Endothelial cell of umbilical vein (primary cell): ENCODE data around the gene FILIP1L. TPM values are rescaled to one million over a fixed set of nuclear protein-coding genes. Genes with fewer than 3 reads are reported as not detected.

ENCODE experiments used
- BruUV-seq: library from RNA; stranded (reverse); fragments of 400-500 nt; replicated peaks from 2 replicates; lab custom pipeline; 2021; lab: Mats Ljungman, UMichigan
- CTCF ChIA-PET: fragments of 300-600, 350-600 bp; sonication (Branson Sonifier 250); formaldehyde crosslinking; loops from one replicate; lab custom pipeline; 2021; ENCODE audit warnings: antibody characterized with exemption, inconsistent platforms; lab: Charles Lee
- POLR2A ChIA-PET: fragments of 300-600, 350-600 bp; sonication (Branson Sonifier 250); formaldehyde crosslinking; loops from one replicate; lab custom pipeline; 2021; ENCODE audit warnings: antibody characterized with exemption, inconsistent platforms; lab: Charles Lee
- DNase-seq: peaks from one replicate; pipeline ENCODE4 v3.0.0-alpha.2; 2011; ENCODE audit warnings: low read depth, low spot score
- FAIRE-seq: peaks from 2 replicates; lab custom pipeline; 2011; peaks lifted over from hg19 to GRCh38; lab: Jason Lieb, UNC
- H2AFZ ChIP-seq: 2 replicates; pipeline ENCODE4 v1.6.0; 2012; ENCODE audit warnings: low read depth, low read length, control low read depth, inconsistent platforms
- H3K27ac ChIP-seq: 2 replicates; pipeline ENCODE4 v1.5.1; 2011; ENCODE audit warnings: low read depth, mild to moderate bottlenecking, control low read depth, low read length, moderate library complexity; ENCODE audit not compliant: insufficient read depth
- H3K27me3 ChIP-seq, 2 experiments: 2 replicates each; pipeline versions ENCODE4 v1.6.0 to v1.6.1; 2011; ENCODE audit warnings: low read length in 2 of 2, mixed read lengths in 1 of 2; ENCODE audit not compliant: control insufficient read depth in 2 of 2, insufficient read depth in 2 of 2
- H3K36me3 ChIP-seq, 2 experiments: 2 replicates in 1 of 2; 3 replicates in 1 of 2; pipeline ENCODE4 v1.5.1; 2011; ENCODE audit warnings: low read length in 2 of 2, mild to moderate bottlenecking in 1 of 2, moderate library complexity in 1 of 2; ENCODE audit not compliant: control insufficient read depth in 2 of 2, insufficient read depth in 2 of 2; ENCODE audit errors: extremely low read depth in 1 of 2
- H3K4me1 ChIP-seq: 3 replicates; pipeline ENCODE4 v1.5.1; 2011; ENCODE audit warnings: mild to moderate bottlenecking, low read length; ENCODE audit not compliant: control insufficient read depth, insufficient read depth; ENCODE audit errors: extremely low read depth
- H3K4me2 ChIP-seq: 2 replicates; pipeline ENCODE4 v1.6.1; 2011; ENCODE audit warnings: low read length, control low read depth, mixed read lengths; ENCODE audit not compliant: insufficient read depth
- H3K4me3 ChIP-seq, 3 experiments: fragments of 200-600 bp in 1 of 3; sonication (generic), shearing (Covaris generic) in 1 of 3; replicated peaks in 1 of 3; 2 replicates each; pipeline ENCODE4 v1.5.1; 2011 to 2016; ENCODE audit warnings: control low read depth in 3 of 3, low read length in 3 of 3, mild to moderate bottlenecking in 2 of 3, inconsistent platforms in 1 of 3, low read depth in 1 of 3, moderate library complexity in 1 of 3; ENCODE audit not compliant: insufficient read depth in 1 of 3
- H3K79me2 ChIP-seq: 2 replicates; pipeline ENCODE4 v1.6.0; 2012; ENCODE audit warnings: low read length, inconsistent platforms; ENCODE audit not compliant: control insufficient read depth, insufficient read depth
- H3K9ac ChIP-seq: replicated peaks from 2 replicates; pipeline ENCODE3; 2011; ENCODE audit warnings: low read length, control low read depth; ENCODE audit not compliant: insufficient read depth; ENCODE audit errors: extremely low read depth
- H3K9me1 ChIP-seq: replicated peaks from 3 replicates; pipeline ENCODE4 v1.6.0; 2011; ENCODE audit warnings: mild to moderate bottlenecking, low read length; ENCODE audit not compliant: control insufficient read depth, insufficient read depth; ENCODE audit errors: extremely low read depth
- H3K9me3 ChIP-seq: replicated peaks from 2 replicates; pipeline ENCODE4 v1.5.1; 2012; ENCODE audit warnings: low read length, inconsistent platforms; ENCODE audit not compliant: control insufficient read depth, insufficient read depth
- H4K20me1 ChIP-seq: replicated peaks from 2 replicates; pipeline ENCODE3; 2011; ENCODE audit warnings: mild to moderate bottlenecking, low read length; ENCODE audit not compliant: control insufficient read depth, insufficient read depth; ENCODE audit errors: extremely low read depth
- EZH2 ChIP-seq: IDR thresholded peaks from 2 replicates; pipeline ENCODE4 v1.6.1; 2012; ENCODE audit warnings: borderline replicate concordance, low read depth, mild to moderate bottlenecking, moderate library complexity, low read length, inconsistent platforms; ENCODE audit not compliant: severe bottlenecking
- FOS ChIP-seq: IDR thresholded peaks from 2 replicates; pipeline ENCODE4 v1.6.1; 2011; ENCODE audit warnings: mild to moderate bottlenecking, low read length, moderate library complexity, borderline replicate concordance; ENCODE audit not compliant: insufficient read depth
- GATA2 ChIP-seq: IDR thresholded peaks from 2 replicates; pipeline ENCODE4 v1.7.0; 2011; ENCODE audit warnings: low read depth, mild to moderate bottlenecking, moderate library complexity, mixed read lengths, low read length; ENCODE audit not compliant: insufficient read length, insufficient read depth
- JUN ChIP-seq: IDR thresholded peaks from 2 replicates; pipeline ENCODE4 v1.6.1; 2011; ENCODE audit warnings: borderline replicate concordance, low read depth; ENCODE audit not compliant: insufficient read length, insufficient read depth
- MAX ChIP-seq: IDR thresholded peaks from 2 replicates; pipeline ENCODE4 v1.6.1; 2011; ENCODE audit not compliant: insufficient read depth, insufficient read length
- MYC ChIP-seq: IDR thresholded peaks from one replicate; pipeline ENCODE4 v1.6.1; 2011; ENCODE audit warnings: mild to moderate bottlenecking, low read depth, low read length
- POLR2A ChIP-seq: IDR thresholded peaks from 2 replicates; pipeline ENCODE4 v1.6.1; 2012; ENCODE audit warnings: low read depth, mild to moderate bottlenecking, control low read depth, low read length
- POLR2AphosphoS5 ChIP-seq: IDR thresholded peaks from 2 replicates; pipeline ENCODE4 v1.6.1; 2012; ENCODE audit warnings: low read depth, mild to moderate bottlenecking, control low read depth, low read length, moderate library complexity; ENCODE audit not compliant: insufficient read depth
- dilution Hi-C: fragments of 300-500 bp; cut with MboI; formaldehyde crosslinking; loops from one replicate; pipeline ENCODE4 v1.15.0; 2019; ENCODE audit warnings: low sequenced_read_pairs; ENCODE audit not compliant: extremely low pct_ligation_motif_present
- intact Hi-C: fragments of 100-400 bp; cut with micrococcal nuclease; formaldehyde crosslinking; loops from one replicate; pipeline ENCODE4 v1.10.0; 2022
- polyA plus RNA-seq, 4 experiments: library from polyadenylated mRNA; depleted of rRNA in 3 of 4; stranded (reverse) in 3 of 4; unstranded in 1 of 4; fragments of >200 nt; gene quantifications; 2 replicates each; pipeline versions ENCODE4 v1.2.1 to v1.2.3, GENCODE V29; 2011 to 2012; ENCODE audit warnings: missing spikeins in 1 of 4
- total RNA-seq: library from RNA; stranded (reverse); gene quantifications from 2 replicates; pipeline ENCODE4 v1.2.3, GENCODE V29; 2021
- TF ChIP-seq, protein P1 (sequence below), 2 donors: IDR thresholded peaks; 1 replicate in 1 of 2; 2 replicates in 1 of 2; pipeline ENCODE4 v1.5.1; 2011; ENCODE audit warnings: low read length in 2 of 2, mild to moderate bottlenecking in 2 of 2, moderate library complexity in 2 of 2, control low read depth in 1 of 2, inconsistent platforms in 1 of 2, low read depth in 1 of 2; ENCODE audit not compliant: insufficient read depth in 1 of 2; ENCODE audit errors: extremely low read depth in 1 of 2

The FILIP1L gene
- total and polyA plus RNA-seq, 2 donors (not counting 3 experiments of a cell fraction or from before 2014, with no cell fraction given), result 26.0 to 29.9 TPM

DNA sequence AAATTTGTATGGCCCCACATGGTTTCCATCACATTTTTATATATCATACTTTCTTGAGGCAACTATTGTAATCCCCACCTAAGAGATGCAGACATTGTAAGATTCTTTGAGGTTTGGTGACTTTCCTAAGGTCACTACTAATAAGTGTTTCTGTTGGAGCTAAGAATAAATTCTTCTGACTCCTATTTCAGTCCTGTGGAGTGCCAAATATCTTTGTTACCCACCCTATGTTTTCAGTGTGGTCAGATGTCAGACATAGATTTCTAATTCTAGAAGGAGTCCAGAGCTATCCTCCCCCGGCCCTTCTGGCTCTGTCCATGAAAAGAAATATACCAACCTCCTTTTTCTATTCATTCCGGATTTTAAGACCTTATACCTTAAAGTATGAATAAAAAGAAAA is 46.2 kb upstream of the FILIP1L start:
- BruUV-seq, result no TSS peak
- ChIA-PET CTCF (interaction anchor here (1.0 to 1.7 kb wide), 4 partner anchors 9 to 94 kb away, joined by 3 to 6 read pairs (median 4); no protein-coding TSS in a partner anchor), POLR2A (no interaction called here)
- H3K27ac ChIP-seq, result peak overlapping the region; percentile 75
- TF ChIP-seq FOS (no peak), EZH2 (no peak)
- DNase-seq, result no peak
- H3K9me3 ChIP-seq, result peaks cover under 1% of the 10 kb centered on the region
- no peak overlapping the region for H2AFZ ChIP-seq
- no peaks in the 10 kb centered on the region for H3K36me3 ChIP-seq
- H3K79me2 ChIP-seq, result no peaks in the 10 kb centered on the region
- no peak overlapping the region for H3K9ac ChIP-seq
- no peaks in the 10 kb centered on the region for H4K20me1 ChIP-seq
- H3K4me3 ChIP-seq, result no peak overlapping the region
- intact Hi-C loops (no loop called here), dilution Hi-C loops (no loop called here)
- no peaks in the 10 kb centered on the region for H3K9me1 ChIP-seq
- FAIRE-seq, result no peak
- H3K27me3 ChIP-seq, result no peaks in the 10 kb centered on the region
- peaks cover 41% of the 10 kb centered on the region for H3K4me1 ChIP-seq
- no peak overlapping the region for H3K4me2 ChIP-seq

GRCh38 chr3:100159331-100160153 is 45.2 kb upstream of the FILIP1L start:
- FAIRE-seq (peak; percentile 85), DNase-seq (peak; percentile 94)
- ChIA-PET CTCF (interaction anchor here (1.0 to 3.0 kb wide), 8 partner anchors 9 to 328 kb away, joined by 3 to 23 read pairs (median 6); no protein-coding TSS in a partner anchor), POLR2A (no interaction called here)
- TF ChIP-seq, protein P1, sequence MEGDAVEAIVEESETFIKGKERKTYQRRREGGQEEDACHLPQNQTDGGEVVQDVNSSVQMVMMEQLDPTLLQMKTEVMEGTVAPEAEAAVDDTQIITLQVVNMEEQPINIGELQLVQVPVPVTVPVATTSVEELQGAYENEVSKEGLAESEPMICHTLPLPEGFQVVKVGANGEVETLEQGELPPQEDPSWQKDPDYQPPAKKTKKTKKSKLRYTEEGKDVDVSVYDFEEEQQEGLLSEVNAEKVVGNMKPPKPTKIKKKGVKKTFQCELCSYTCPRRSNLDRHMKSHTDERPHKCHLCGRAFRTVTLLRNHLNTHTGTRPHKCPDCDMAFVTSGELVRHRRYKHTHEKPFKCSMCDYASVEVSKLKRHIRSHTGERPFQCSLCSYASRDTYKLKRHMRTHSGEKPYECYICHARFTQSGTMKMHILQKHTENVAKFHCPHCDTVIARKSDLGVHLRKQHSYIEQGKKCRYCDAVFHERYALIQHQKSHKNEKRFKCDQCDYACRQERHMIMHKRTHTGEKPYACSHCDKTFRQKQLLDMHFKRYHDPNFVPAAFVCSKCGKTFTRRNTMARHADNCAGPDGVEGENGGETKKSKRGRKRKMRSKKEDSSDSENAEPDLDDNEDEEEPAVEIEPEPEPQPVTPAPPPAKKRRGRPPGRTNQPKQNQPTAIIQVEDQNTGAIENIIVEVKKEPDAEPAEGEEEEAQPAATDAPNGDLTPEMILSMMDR (IDR thresholded peaks at IDR 0.05; ENCODE audit: extremely low read depth in 1 of 2, insufficient read depth in 1 of 2, low read depth in 1 of 2, low read length in 2 of 2), result no peak
- TF ChIP-seq POLR2A (peak; percentile 22), MYC (no peak), GATA2 (peak; percentile 83), JUN (peak; percentile 73), POLR2AphosphoS5 (peak; percentile 60), EZH2 (no peak), FOS (peak; percentile 68), MAX (no peak)
- peak overlapping the region in 2 of 3 experiments; percentile 14 to 43 for H3K4me3 ChIP-seq
- dilution Hi-C loops, result no loop called here
- H3K9ac ChIP-seq, result peak overlapping the region; percentile 50
- H3K4me1 ChIP-seq, result peaks cover 41% of the 10 kb centered on the region
- no peaks in the 10 kb centered on the region for H3K27me3 ChIP-seq
- no peaks in the 10 kb centered on the region for H3K79me2 ChIP-seq
- H3K36me3 ChIP-seq, result no peaks in the 10 kb centered on the region
- H3K4me2 ChIP-seq, result peak overlapping the region; percentile 35
- no peaks in the 10 kb centered on the region for H4K20me1 ChIP-seq
- no peak overlapping the region for H2AFZ ChIP-seq
- H3K9me3 ChIP-seq, result peaks cover 5% of the 10 kb centered on the region
- H3K27ac ChIP-seq, result peak overlapping the region; percentile 75
- BruUV-seq, result no TSS peak
- intact Hi-C loops, result loop anchor here (1.0 to 5.0 kb wide), 6 partner anchors 51 to 287 kb away; no protein-coding TSS in a partner anchor
- H3K9me1 ChIP-seq, result no peaks in the 10 kb centered on the region
